Stimulated activated naive B cell treated with anti-CD40 and anti-IgM and Interleukin-4, amounts not matched to agents 10 μg/mL and 1 μg/mL and 100 μg/mL, for 72 hours (primary cell): Measurements from ENCODE around the gene XPNPEP1.
"Not testable (repeated sequence)": the region's sequence is repeated elsewhere in the genome, so short reads cannot be mapped to it uniquely, and the experiment has no call there.

ENCODE experiments used
- ATAC-seq, 2 donors: fragments of 150-1000 bp; cut with Tn5 transposase; replicated peaks; 2 replicates each; pipeline ENCODE4 v1.10.0; 2021; ENCODE audit warnings: moderate library complexity in 1 of 2
- DNase-seq: peaks from one replicate; pipeline ENCODE4 v3.0.0; 2021
- H3K27ac Mint-ChIP-seq: one replicate; pipeline ENCODE4 v1.8.0; 2022; ENCODE audit warnings: mild to moderate bottlenecking, mixed read lengths
- H3K27me3 Mint-ChIP-seq, 2 donors: one replicate each; pipeline ENCODE4 v1.8.0; 2022; ENCODE audit warnings: mixed read lengths in 2 of 2
- H3K36me3 Mint-ChIP-seq, 2 donors: one replicate each; pipeline ENCODE4 v1.8.0; 2022; ENCODE audit warnings: mixed read lengths in 2 of 2, mild to moderate bottlenecking in 1 of 2
- H3K4me1 Mint-ChIP-seq, 2 donors: one replicate each; pipeline ENCODE4 v1.8.0; 2022; ENCODE audit warnings: mixed read lengths in 2 of 2, mild to moderate bottlenecking in 1 of 2
- H3K4me3 Mint-ChIP-seq, 2 donors: one replicate each; pipeline ENCODE4 v1.8.0; 2022; ENCODE audit warnings: mild to moderate bottlenecking in 2 of 2, mixed read lengths in 2 of 2, moderate library complexity in 1 of 2
- H3K9me3 Mint-ChIP-seq, 2 donors: one replicate each; pipeline ENCODE4 v1.8.0; 2022; ENCODE audit warnings: mixed read lengths in 2 of 2, mild to moderate bottlenecking in 1 of 2

XPNPEP1 gene

DNA sequence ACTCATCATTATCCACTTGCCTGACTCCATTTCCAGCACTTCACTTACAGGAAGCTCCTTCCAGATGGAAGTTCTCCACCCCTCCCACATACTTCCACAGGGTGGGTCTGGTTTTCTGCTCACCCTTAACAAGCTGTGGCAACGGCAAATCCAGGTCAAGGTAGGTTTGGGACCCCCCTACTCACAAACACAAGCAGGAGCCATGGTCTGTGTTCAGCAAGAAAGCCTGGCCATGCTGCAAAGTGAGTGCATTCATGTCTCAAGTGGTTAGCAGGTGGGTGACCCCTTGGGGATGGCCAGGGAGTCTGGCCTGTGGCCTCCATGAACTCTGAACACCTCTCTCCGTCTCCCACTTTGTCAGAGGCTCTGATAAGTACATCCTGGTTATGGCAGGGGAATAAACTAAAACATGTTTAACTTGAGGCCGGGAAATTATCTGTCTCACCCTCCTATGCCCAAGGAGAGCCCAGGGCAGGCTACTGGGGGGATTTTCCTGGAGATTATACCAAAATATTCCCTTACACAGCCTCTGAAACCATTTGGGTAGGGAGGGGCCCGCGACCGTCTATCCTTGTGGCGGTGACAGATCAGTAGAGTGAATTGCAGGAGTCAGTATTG is 844 bp downstream of the XPNPEP1 start:
- Mint-ChIP-seq H3K4me1 (peaks cover 30 to 67% of the 10 kb centered on the region in 2 donors), H3K27ac (peak overlapping the region; percentile 95), H3K4me3 (peak overlapping the region; percentile 89 to 93), H3K9me3 (peaks cover 0 to 2% of the 10 kb centered on the region in 2 donors), H3K36me3 (peaks cover 11 to 24% of the 10 kb centered on the region in 2 donors), H3K27me3 (no peaks in the 10 kb centered on the region)
- DNase-seq, result no peak
- no peak for ATAC-seq

DNA sequence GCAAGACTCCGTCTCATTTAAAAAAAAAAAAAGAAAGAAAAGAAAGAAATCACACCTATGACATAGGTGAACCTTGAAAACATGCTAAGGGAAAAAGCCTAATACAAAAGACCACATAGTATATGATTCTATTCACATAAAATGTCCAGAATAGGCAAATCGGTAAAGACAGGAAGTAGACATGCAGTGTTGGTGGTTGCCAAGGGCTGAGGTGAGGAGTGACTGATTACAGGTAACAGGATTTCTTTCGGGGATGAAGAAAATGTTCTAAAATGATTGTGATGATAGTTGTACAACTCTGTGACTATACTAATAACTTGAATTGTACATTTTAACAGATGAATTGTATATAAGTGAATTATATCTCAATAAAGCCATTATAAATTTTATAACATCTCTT is 3.3 kb downstream of the XPNPEP1 start:
- Mint-ChIP-seq H3K4me1 (peaks cover 46 to 89% of the 10 kb centered on the region in 2 donors), H3K9me3 (peaks cover 0 to 2% of the 10 kb centered on the region in 2 donors), H3K27ac (no peak overlapping the region), H3K27me3 (no peaks in the 10 kb centered on the region), H3K4me3 (no peak overlapping the region), H3K36me3 (peaks cover 16 to 37% of the 10 kb centered on the region in 2 donors)
- ATAC-seq (no peak), DNase-seq (no peak)

DNA sequence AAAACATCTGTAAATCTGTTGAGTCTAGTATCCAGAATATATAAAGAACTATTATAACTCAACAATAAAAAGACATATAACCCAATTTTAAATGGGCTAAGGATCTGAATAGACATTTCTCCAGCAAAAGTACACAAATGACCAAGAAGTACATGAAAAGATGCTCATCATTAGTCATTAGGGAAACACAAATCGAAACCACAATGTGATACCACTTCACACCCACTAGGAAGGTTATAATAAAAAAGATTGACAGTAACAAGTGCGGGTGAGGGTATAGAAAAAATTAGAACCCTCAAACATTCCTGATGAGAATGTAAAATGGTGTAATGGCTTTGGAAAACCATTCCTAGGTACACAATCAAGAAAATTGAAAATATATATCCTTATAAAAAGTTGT is 4.1 kb downstream of the XPNPEP1 start:
- Mint-ChIP-seq H3K4me3 (no peak overlapping the region), H3K4me1 (peaks cover 45 to 88% of the 10 kb centered on the region in 2 donors), H3K36me3 (peaks cover 22 to 42% of the 10 kb centered on the region in 2 donors), H3K27me3 (no peaks in the 10 kb centered on the region), H3K9me3 (peaks cover 0 to 2% of the 10 kb centered on the region in 2 donors), H3K27ac (no peak overlapping the region)
- ATAC-seq, result no peak
- no peak for DNase-seq

DNA sequence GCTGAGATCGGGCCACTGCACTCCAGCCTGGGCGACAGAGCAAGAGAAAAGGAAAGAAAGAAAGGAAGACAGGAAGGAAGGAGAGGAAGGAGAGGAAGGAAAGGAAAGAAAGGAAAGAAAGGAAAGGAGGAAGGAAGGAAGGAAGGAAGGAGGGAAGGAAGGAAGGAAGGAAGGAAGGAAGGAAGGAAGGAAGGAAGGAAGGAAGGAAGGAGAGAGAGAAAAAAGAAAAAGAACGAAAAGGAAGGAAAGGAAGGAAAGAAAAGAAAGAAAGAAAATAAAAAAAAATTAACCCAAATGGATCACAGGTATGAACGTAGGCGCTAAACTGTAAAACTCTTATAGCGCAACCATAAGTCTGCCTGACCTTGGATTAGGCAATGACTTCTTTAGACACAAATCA is 4.6 kb downstream of the XPNPEP1 start:
- H3K9me3 Mint-ChIP-seq, H3K27me3 Mint-ChIP-seq, ATAC-seq, H3K27ac Mint-ChIP-seq, H3K4me3 Mint-ChIP-seq, DNase-seq: not testable (repeated sequence)
- Mint-ChIP-seq H3K4me1 (peaks cover 41 to 86% of the 10 kb centered on the region in 2 donors), H3K36me3 (peaks cover 25 to 47% of the 10 kb centered on the region in 2 donors)

DNA sequence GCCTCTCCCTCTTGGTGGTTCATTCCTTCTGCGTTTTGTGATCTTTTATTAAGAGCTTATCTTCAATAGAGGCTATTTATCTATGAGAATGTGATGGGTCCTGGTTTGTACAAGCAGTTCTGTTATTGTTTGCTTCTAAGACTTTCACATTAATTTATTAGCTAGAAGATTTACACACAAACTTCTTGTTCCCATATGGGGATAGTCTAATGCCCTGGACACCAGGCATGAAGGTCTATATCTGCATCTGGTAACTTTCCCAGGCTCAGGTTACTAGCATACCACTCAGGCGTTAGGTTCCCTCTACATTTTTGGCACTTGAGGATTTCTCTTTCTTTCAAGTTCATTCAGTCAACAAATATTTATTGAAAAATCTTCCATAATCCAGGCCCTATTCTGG is 7.7 kb downstream of the XPNPEP1 start:
- no peak overlapping the region for H3K4me3 Mint-ChIP-seq
- no peak for DNase-seq
- H3K4me1 Mint-ChIP-seq, result peaks cover 50 to 94% of the 10 kb centered on the region in 2 donors
- H3K27ac Mint-ChIP-seq, result no peak overlapping the region
- H3K9me3 Mint-ChIP-seq, result peaks cover 4% of the 10 kb centered on the region in 2 donors
- no peaks in the 10 kb centered on the region for H3K27me3 Mint-ChIP-seq
- no peak for ATAC-seq
- peaks cover 35 to 58% of the 10 kb centered on the region in 2 donors for H3K36me3 Mint-ChIP-seq

DNA sequence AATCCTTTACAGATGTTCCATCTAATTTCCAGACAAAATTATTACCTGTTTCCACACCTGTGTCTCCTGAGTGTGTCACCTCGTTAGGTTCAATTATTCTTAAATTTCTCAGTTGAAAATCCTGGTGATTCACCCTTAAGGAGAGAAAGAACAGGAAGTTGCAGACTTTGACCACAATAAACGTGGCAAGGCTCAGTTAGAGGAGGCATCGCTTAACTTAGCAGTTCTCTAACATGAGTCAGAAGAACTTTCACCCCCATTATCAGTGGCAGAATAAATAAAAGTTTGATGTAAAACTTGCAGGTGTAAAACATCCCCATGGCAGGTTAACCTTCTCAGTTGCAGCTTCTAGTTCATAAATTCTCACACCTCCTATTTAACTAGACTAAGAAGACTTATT is 8.3 kb downstream of the XPNPEP1 start:
- Mint-ChIP-seq H3K27me3 (no peaks in the 10 kb centered on the region), H3K9me3 (peaks cover 4% of the 10 kb centered on the region in 2 donors), H3K27ac (peak overlapping the region; percentile 53), H3K4me1 (peaks cover 49 to 94% of the 10 kb centered on the region in 2 donors), H3K4me3 (peak overlapping the region in 1 of 2 donors; percentile 41), H3K36me3 (peaks cover 37 to 56% of the 10 kb centered on the region in 2 donors)
- peak; percentile 52 to 58 for ATAC-seq
- no peak for DNase-seq

DNA sequence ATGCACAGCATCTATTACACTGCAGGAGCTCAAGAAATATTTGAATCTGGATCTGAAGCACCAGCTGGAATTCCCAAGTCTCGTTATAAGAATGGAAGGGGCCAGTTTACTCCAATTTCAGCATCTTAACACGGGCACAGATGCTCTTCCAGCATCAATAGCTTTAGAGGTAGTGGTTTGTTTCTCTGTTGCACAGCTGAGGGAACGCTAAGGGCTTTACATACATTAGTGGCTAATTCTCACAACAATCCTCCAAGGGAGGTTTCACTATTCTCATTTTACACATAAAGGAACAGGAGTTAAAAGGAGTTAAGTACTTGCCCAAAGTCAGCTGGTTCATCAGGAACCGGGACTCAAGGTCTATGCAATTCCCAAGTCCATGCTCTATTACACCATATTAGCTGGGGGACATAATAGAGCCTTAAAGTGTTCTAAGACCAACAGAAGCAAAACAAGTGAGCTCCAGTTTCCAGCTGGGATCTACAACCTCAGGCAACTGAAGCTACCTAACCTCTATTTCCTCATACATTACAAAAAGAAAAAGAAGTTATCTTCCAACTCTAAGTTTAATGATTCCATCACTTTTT is 9.9 kb downstream of the XPNPEP1 start:
- Mint-ChIP-seq H3K36me3 (peaks cover 35 to 53% of the 10 kb centered on the region in 2 donors), H3K9me3 (peaks cover 1 to 4% of the 10 kb centered on the region in 2 donors), H3K4me3 (no peak overlapping the region), H3K27ac (no peak overlapping the region), H3K4me1 (peaks cover 47 to 83% of the 10 kb centered on the region in 2 donors), H3K27me3 (no peaks in the 10 kb centered on the region)
- DNase-seq (no peak), ATAC-seq (no peak)

DNA sequence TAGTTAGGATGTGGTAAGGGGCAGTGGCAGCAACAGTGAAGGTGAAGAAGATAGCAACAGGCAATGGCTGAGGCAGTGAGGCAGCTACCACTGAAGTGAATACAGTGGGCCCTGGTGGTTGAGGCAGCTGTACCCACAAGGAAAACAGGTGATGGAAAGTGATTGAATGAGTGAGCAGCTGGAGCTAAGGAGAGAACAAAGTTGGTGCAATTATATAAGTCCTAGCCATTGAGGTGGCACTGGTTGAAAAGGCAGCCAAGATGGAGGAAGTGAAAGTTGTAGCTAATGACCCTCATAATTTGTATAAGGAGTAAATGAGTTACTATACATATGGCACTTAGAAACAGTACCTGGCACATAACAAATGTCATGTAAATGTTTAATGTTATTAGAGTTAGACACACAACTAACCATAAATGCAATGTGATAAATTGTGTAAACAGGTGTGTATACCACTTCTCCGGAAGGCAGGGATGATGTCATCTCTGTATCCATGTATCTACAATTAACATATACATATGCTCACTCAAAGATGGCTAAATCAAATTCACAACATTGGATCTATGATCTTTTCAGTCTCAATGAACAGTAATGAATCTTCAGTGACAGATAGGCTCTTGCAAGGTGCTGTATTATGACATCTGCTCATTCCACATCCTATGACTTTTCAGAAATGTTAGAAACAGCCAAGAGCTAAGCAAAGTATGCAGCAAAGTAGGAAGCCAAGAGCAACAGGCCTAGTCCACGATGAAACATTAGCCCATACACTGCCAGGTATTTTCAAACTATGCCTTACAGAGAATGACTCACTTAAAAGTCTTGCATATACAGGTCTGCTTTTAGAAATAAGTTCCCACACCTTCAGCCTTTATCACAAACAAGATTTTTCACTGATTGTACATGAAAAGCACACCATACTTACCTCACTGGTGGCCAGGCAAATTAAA is 10.7 kb downstream of the XPNPEP1 start:
- H3K9me3 Mint-ChIP-seq, result peaks cover 1 to 4% of the 10 kb centered on the region in 2 donors
- ATAC-seq (peak; percentile 90 to 91), DNase-seq (peak; percentile 32)
- H3K27me3 Mint-ChIP-seq, result no peaks in the 10 kb centered on the region
- peak overlapping the region; percentile 21 to 39 for H3K4me3 Mint-ChIP-seq
- peaks cover 36 to 53% of the 10 kb centered on the region in 2 donors for H3K36me3 Mint-ChIP-seq
- H3K27ac Mint-ChIP-seq, result peak overlapping the region; percentile 49
- H3K4me1 Mint-ChIP-seq, result peaks cover 47 to 75% of the 10 kb centered on the region in 2 donors

DNA sequence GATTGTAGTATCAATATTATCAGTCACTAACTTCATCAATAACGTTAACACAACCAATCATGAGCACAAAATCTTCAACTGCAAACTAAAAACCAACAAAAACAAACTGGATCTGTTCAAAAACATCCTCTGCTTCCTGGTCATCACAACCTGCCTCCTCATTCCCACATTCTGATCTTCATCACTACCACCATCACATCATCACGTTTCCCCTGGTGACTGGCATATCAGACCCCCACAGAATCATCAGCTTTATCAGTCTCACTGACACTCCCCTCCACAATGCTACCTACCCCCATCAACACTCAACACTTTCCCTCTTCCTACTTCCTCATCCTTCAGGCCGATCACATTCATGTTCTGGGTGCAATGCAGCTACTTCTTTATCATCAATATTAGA is 11.4 kb downstream of the XPNPEP1 start:
- H3K9me3 Mint-ChIP-seq, result peaks cover 1 to 4% of the 10 kb centered on the region in 2 donors
- no peaks in the 10 kb centered on the region for H3K27me3 Mint-ChIP-seq
- peaks cover 46 to 70% of the 10 kb centered on the region in 2 donors for H3K4me1 Mint-ChIP-seq
- peak in 1 of 2 donors; percentile 24 for ATAC-seq
- peak overlapping the region; percentile 8 to 39 for H3K4me3 Mint-ChIP-seq
- H3K36me3 Mint-ChIP-seq, result peaks cover 43 to 59% of the 10 kb centered on the region in 2 donors
- no peak for DNase-seq
- H3K27ac Mint-ChIP-seq, result peak overlapping the region; percentile 49

DNA sequence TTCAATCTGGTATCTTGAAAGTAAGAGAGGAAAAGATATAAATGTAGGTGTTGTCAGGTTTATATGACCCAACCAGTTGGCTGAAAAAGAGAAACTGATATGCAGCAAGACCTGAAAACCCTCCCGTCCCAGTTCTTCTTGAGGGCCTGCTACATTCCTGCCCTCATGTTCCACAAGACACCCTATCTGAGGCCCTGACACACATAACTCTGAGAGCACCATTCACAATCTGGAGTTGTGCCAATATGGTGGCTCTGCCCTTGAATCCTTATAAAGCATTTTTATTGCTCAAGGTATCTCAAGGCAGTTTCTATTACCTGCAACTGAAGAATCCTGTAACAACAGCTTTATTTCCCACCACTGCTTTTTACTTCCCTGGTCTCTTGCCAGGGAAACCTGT is 17.0 kb downstream of the XPNPEP1 start:
- H3K4me3 Mint-ChIP-seq, result no peak overlapping the region
- peaks cover 53 to 65% of the 10 kb centered on the region in 2 donors for H3K36me3 Mint-ChIP-seq
- H3K4me1 Mint-ChIP-seq, result peaks cover 25 to 40% of the 10 kb centered on the region in 2 donors
- peaks cover 1 to 2% of the 10 kb centered on the region in 2 donors for H3K9me3 Mint-ChIP-seq
- DNase-seq (no peak), ATAC-seq (no peak)
- H3K27ac Mint-ChIP-seq, result no peak overlapping the region
- no peaks in the 10 kb centered on the region for H3K27me3 Mint-ChIP-seq

DNA sequence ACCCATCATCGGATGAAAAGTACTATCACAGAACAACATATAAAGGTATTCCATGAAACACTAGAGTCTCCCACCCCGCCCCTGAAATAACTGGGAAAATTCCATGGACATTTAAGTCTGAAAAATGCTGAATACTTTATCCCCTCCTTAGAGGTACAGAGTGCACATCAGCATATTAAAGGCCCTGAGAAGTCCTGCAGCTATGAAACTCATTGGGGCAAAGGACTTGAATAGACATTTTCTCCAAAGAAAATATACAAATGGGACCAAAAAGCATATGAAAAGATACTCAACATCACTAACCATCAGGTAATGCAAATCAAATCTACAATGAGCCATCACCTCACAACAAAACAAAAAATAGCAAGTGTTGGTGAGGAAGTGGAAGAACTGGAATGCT is 18.9 kb downstream of the XPNPEP1 start:
- Mint-ChIP-seq H3K27me3 (no peaks in the 10 kb centered on the region), H3K27ac (no peak overlapping the region), H3K36me3 (peaks cover 60 to 70% of the 10 kb centered on the region in 2 donors), H3K4me1 (peaks cover 25 to 36% of the 10 kb centered on the region in 2 donors), H3K9me3 (peaks cover 2 to 3% of the 10 kb centered on the region in 2 donors), H3K4me3 (no peak overlapping the region)
- DNase-seq (no peak), ATAC-seq (no peak)

DNA sequence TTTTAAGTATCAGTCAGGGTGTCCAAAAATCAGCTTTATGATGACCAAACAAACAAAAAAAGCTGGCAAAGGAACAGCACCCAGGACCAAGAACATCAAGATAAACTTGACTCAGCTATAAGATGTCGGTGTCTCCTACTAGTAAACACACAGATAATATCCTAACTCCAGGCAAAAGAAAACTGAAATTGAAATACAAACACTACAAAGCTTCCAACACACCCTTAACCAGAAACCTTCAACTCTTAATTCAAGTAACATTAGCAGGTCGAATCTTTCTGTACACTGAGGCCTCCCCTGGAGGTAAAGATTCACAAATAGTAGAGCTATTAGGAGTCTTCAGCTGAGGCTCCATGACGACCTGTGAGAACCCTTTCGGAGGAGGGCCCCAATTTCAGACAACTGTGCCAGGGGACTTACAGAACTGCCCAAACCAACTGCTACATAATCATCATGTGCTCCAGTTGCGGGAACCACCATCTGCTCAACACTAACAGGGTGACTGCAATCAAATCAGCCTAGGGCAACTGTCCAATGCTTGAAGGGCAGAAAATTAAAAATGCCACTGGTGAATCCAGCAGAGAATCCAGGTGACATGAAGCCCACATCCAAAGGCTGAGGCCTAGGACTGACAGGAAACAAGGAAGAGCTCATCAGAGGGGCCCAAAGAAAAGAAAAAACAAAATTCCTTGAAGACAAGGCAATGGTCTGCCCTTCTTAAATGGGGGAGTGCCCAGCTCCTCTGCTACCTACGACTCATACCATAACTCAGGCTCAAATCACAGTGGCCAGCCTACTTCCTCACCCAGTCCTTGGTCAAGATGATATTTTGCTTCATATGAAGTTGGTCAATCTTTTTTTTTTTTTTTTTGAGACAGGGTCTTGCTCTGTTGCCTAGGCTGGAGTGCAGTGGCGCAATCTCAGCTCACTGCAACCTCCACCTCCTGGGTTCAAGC is 20.0 kb downstream of the XPNPEP1 start:
- Mint-ChIP-seq H3K4me3 (no peak overlapping the region), H3K9me3 (peaks cover 2 to 3% of the 10 kb centered on the region in 2 donors), H3K36me3 (peaks cover 65 to 81% of the 10 kb centered on the region in 2 donors), H3K4me1 (peaks cover 30 to 46% of the 10 kb centered on the region in 2 donors), H3K27me3 (no peaks in the 10 kb centered on the region), H3K27ac (no peak overlapping the region)
- no peak for ATAC-seq
- no peak for DNase-seq
